Middle frontal gyrus (tissue), 1 donor: ENCODE data around the gene HFE.
"Not testable (repeated sequence)": the region's sequence is repeated elsewhere in the genome, so short reads cannot be mapped to it uniquely, and the experiment has no call there.

Source experiments
- DNase-seq: peaks from one replicate; pipeline ENCODE4 v3.0.0-alpha.2; 2015; ENCODE audit warnings: low spot score; ENCODE audit errors: extremely low spot score

The HFE gene

GRCh38 chr6:26087284-26088115 lies at the start of gene HFE:
Gene HFE (plus strand): TSS chr6:26087429. CDS start chr6:26087441, 12 bp downstream.
- no peak for DNase-seq

GRCh38 chr6:26041946-26042345 lies 45.3 kb upstream of the HFE start:
- DNase-seq: no peak

- DNase-seq: peak; percentile 89
Observed at GRCh38 chr6:26043384-26044139, 43.7 kb upstream of the HFE start.

- no peak for DNase-seq
Observed at GRCh38 chr6:26044140-26045064, 42.8 kb upstream of the HFE start.

GRCh38 chr6:26045065-26045927 lies 41.9 kb upstream of the HFE start:
- DNase-seq: peak; percentile 92

GRCh38 chr6:26045928-26046368 lies 41.3 kb upstream of the HFE start:
- DNase-seq: no peak

- DNase-seq: not testable (repeated sequence)
Observed at GRCh38 chr6:26047329-26047728, 39.9 kb upstream of the HFE start.

GRCh38 chr6:26048590-26048989 lies 38.6 kb upstream of the HFE start:
- DNase-seq: no peak

GRCh38 chr6:26051665-26052310 lies 35.4 kb upstream of the HFE start:
- no peak for DNase-seq

GRCh38 chr6:26052762-26053250 lies 34.4 kb upstream of the HFE start:
- not testable (repeated sequence) for DNase-seq

- DNase-seq: no peak
Observed at GRCh38 chr6:26053992-26054780, 33.0 kb upstream of the HFE start.

GRCh38 chr6:26054781-26055718 lies 32.2 kb upstream of the HFE start:
- peak; percentile 80 for DNase-seq

GRCh38 chr6:26055719-26056582 lies 31.3 kb upstream of the HFE start:
- DNase-seq: peak; percentile 77

GRCh38 chr6:26056583-26057350 lies 30.5 kb upstream of the HFE start:
- no peak for DNase-seq

GRCh38 chr6:26057899-26058298 lies 29.3 kb upstream of the HFE start:
- no peak for DNase-seq

- DNase-seq: not testable (repeated sequence)
Observed at GRCh38 chr6:26058477-26059033, 28.7 kb upstream of the HFE start.
